Fibroblast of skin of right quadriceps (primary cell): ENCODE measurements around the gene PI16.
A peak's percentile ranks its signal among the peaks of the same experiment; 100 is the strongest.

Source experiments
- DNase-seq: peaks from one replicate; pipeline ENCODE4 v3.0.0-alpha.2; 2013

PI16 gene

DNA sequence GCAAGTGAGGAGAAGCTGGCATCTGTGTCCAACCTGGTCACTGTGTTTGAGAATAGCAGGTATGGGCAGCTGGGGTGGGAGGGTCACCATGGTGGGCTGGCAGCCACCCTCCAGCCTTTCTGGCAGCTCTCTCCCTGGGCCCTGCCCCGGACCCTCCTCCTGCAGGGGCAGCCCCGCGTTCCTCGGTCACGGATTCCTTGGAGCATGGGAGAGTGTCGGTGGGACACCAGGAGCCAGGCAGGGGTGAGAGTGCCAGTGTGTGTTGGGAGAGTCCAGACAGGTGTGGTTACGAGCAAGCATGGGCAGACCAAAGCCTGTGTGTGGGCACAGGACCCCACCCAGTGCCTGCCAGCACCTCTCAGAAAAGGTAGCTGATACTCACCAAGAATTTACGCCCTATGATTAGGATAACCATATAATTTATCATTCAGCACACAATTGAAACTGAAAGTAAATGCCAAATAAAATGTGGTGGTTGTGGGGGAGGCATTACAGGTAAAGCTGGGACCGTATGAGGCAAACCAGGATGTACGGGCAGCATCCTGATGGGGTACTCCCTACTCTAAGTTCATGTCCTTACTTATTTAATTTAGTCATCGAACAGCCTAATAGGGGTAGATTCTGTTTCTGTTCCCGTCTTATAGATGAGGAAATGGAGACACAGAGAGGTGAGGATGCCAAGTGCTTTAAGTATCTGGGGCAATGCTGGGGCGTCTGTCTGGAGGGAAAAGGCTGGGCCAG lies 51.5 kb downstream of the PI16 start:
- no peak for DNase-seq

DNA sequence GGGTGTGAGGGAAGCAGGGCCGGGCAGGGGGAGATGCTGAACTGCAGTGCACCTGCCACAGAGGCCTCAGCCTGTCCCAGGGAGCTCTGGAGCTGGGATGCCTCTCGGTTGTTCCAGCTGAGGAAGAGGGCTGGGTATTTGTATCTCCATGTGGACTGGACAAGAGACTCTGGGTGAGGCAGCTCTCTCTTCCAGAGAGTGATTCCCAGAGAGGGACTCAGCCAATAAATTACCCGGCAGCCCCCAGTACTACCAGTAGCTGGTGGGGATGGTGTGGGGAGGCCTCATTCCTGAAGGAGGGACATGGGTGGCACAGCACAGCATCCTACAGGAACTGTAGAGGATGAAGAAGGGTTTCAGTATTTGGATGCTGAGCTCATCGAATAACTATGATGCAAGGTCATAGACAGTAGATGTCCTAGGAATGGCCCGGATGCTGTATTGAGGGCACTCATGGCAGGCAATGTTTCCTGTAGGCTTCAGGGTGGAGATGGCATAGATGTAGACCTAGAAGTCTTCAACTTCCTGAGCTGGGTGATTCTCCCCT lies 52.3 kb downstream of the PI16 start:
- DNase-seq, result peak; percentile 38

DNA sequence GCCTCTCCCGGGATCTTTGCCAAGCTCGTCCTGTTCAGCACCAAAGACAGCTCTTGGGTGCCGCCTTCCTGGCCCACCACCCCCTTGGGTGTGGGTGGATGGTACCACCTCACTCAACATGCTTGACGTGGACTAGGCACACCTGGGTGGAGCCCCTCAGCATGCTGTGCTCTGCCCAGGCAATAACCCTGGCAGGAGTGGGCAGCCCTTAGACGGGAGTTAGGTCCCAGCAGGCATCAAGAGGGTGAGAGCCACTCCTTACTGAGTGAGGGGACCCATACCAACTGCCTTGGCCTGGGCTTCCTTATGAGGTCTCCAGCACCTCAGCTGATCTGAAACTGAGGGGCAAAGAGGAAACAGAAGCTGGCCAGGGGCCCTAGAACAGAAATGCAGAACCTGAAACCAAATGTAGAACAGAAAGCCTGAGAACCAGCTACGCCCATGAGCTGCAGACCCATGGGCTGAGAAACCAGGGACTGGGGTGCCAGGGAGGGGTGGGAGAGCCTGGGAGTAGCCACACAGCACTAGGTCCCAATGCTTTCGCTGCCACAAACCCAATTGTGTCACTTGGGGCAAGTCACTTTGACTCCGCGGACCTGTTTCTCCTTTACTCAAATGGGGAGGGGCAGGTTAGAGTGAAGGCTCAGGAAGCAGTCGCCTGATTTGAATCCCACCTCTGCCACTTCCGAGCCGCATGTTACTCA lies 53.0 kb downstream of the PI16 start:
- DNase-seq, result no peak

DNA sequence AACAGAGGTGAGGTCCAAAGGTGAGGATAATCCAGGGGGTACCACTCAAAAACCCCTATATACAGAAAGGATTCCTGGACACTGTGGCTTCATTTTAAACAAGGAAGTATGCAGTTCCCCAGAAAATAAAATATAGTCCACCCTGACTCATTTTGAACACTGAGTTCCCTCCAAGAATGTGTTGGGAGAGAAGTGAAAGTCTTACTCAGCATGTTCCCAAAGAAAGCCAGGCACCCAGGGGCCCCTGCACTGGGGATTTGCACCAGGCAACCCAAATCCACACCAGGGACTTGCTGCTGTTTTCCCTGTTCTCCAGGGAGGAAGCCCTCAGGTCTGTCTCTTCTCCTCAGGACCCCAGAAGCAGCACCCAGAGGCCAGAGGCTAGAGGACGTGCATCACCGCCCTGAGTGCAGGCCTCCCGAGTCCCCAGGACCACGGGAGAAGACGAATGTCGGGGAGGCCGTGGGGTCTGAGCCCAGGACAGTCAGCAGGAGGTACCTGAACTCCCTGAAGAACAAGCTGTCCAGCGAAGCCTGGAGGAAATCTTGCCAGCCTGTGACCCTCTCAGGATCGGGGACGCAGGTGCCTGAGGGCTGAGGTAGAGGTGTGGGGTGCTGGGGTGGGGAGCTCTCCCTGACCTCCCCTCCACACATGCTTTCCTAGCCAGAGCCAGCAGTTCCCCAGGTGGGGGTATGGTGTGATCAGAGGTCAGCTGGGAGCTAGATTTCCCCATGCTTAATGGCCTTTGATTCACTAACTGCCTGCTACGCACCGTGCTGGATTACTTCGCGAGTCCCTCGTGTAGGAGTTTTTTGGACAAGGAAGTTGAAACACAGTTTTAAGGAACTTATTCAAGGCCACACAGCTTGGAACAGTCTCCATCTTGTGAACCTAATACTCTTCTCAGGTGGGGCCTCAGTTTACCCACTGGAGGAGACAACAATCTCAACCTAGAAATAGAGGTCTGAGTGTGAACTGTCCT lies 54.2 kb downstream of the PI16 start:
- DNase-seq, result no peak

DNA sequence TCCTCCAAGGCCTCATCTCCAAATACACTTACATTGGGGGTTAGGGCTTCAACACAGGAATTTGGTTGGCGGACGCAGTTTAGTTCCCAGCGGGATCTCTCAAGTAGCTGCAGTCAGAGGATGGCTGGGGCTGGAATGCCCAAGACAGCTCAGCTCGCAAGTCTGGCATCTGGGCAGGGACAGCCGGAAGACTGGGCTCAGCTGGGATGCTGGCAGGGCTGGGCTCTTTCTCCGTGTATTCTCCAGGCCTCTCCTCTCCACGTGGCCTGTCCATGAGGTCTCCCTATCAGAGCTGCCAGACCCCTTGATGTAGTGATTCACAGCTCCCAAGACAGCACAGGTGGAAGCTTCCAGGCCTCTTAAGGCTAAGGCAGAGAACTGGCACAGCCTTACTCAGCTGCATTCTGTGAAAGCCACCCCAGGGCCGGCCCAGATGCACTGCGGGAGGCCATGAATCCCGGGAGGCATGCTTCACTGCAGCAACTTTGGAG lies 55.9 kb downstream of the PI16 start:
- DNase-seq, result no peak

DNA sequence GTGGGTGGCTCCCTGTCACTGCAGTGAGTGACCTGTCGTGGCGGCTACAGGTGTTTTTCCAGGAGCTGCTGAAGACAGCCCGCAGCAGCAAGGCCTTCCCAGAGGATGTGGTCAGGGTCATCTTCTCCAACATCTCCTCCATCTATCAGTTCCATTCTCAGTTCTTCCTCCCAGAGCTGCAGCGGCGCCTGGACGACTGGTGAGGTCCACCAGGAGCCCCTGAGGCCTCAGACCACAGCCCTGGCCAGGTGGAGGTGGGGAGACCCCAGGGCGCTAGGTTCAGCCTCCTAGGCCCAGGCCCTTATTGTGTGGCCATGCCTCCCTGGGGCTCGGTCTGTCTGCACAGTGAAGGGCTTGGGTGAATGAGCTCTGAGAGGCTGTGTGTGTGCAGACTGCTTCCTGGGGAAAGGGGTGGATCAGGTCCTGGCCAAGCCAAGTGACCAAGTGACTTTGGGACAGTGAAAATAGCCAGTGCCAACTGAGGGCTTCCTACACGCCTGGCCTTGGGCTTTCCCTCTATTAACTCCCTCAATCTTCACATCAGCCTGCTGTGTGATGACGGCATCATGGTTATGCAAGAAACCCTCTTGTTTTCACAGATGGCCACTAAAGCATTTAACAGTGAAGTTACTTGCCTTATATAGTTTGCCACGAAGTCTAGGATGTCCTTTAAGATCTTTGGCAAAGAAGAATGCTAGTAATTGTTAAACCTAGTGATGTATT lies 57.3 kb downstream of the PI16 start:
- DNase-seq, result peak; percentile 49

DNA sequence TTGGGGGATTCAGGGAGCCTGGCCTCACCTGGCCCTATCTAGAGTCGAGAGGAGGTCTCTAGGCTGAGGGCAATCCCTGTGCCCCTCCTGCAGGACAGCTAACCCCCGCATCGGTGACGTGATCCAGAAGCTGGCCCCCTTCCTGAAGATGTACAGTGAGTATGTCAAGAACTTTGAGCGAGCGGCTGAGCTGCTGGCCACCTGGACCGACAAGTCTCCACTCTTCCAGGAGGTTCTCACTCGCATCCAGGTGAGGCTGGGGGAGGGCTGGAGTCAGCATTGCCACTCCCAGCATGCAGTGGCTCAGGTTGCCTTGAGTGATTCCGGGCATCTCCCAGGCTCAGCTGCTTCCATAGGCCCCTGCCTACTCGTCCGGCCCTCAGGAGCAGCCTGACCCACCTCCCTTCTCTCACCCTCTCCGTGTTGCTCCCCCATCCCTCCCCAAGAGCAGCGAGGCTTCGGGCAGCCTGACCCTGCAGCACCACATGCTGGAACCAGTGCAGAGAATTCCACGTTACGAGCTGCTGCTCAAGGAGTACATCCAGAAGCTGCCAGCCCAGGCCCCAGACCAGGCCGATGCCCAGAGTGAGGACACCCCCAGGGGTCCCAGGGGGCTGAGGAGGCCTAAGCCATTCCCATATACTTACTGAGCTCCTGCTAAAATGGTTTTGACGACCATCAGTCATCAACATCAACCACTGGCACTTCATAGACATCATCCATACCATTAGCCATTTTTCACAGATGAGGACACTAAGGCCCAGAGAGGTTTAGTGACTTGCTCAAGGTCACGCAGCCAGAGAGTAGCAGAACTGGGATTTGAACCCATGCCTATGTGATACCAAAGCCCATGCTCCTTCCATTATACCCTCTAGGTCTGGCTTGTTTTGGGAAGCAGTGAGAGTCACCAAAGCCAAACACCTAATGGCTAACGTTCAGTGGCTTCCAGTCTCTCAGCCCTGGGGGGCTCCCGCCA lies 59.3 kb downstream of the PI16 start:
- no peak for DNase-seq
